ENCODE results near the gene MYH11.

DNA sequence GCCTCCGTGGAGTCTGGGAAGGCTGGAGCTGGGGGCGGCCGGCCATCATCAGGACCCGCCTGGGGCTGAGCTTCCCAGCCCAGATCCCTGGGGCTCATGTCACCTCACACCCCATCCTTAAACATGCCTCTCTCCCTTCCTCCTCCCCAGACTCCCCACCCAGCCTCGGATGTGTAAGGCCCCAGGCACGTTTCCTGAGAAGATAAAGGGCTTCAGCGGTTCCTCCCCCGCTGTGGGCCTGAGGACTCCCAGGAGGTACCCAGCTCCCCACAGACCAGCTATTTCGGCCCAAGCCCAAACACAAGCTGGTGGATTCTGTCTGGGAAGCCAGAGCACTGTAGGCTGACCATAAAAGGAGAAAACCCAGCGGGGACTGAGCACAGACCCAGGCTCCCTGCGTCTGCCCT is 49.2 kb downstream of the MYH11 start:
- TF ChIP-seq EZH2 (IDR thresholded peaks at IDR 0.05): no peak
- no peak for TF ChIP-seq POLR2AphosphoS5 (IDR thresholded peaks at IDR 0.05; ENCODE audit: borderline replicate concordance, low read depth, low read length)
